Activated CD8-positive, alpha-beta memory T cell treated with anti-CD3 and anti-CD28 coated beads, Interleukin-2, amount 10 ng/mL, durations not matched to agents 7 days and 5 days (primary cell): ENCODE measurements around the gene BAZ2B. TPM values are rescaled to one million over a fixed set of nuclear protein-coding genes. Genes with fewer than 3 reads are reported as not detected.

Experiments
- ATAC-seq: fragments of 150-1000 bp; cut with Tn5 transposase; one replicate; pipeline ENCODE4 v1.10.0; 2021; ENCODE audit warnings: moderate library complexity
- CTCF ChIA-PET: fragments of 350-600 bp; sonication (Branson Sonifier 250); formaldehyde crosslinking; loops from one replicate; lab custom pipeline; 2021; ENCODE audit warnings: antibody characterized with exemption; lab: Charles Lee
- DNase-seq: peaks from one replicate; pipeline ENCODE4 v3.0.0-alpha.2; 2020
- H3K27ac Mint-ChIP-seq: one replicate; pipeline ENCODE4 v1.8.0; 2021; ENCODE audit warnings: mild to moderate bottlenecking, mixed read lengths
- H3K27me3 Mint-ChIP-seq: one replicate; pipeline ENCODE4 v1.8.0; 2021; ENCODE audit warnings: mixed read lengths
- H3K36me3 Mint-ChIP-seq: one replicate; pipeline ENCODE4 v1.8.0; 2021; ENCODE audit warnings: mild to moderate bottlenecking, mixed read lengths
- H3K4me1 Mint-ChIP-seq: one replicate; pipeline ENCODE4 v1.8.0; 2021; ENCODE audit warnings: mixed read lengths
- H3K4me3 Mint-ChIP-seq: one replicate; pipeline ENCODE4 v1.8.0; 2021; ENCODE audit warnings: mild to moderate bottlenecking, moderate library complexity, mixed read lengths
- H3K9me3 Mint-ChIP-seq: one replicate; pipeline ENCODE4 v1.8.0; 2022; ENCODE audit warnings: low read depth, mixed read lengths
- total RNA-seq, 2 experiments: library from RNA; stranded (reverse); gene quantifications; one replicate each; pipeline ENCODE4 v1.2.3, GENCODE V29; 2021

Gene BAZ2B
- total RNA-seq, 2 experiments from 2014 or later = 10.3 to 15.6 TPM

DNA sequence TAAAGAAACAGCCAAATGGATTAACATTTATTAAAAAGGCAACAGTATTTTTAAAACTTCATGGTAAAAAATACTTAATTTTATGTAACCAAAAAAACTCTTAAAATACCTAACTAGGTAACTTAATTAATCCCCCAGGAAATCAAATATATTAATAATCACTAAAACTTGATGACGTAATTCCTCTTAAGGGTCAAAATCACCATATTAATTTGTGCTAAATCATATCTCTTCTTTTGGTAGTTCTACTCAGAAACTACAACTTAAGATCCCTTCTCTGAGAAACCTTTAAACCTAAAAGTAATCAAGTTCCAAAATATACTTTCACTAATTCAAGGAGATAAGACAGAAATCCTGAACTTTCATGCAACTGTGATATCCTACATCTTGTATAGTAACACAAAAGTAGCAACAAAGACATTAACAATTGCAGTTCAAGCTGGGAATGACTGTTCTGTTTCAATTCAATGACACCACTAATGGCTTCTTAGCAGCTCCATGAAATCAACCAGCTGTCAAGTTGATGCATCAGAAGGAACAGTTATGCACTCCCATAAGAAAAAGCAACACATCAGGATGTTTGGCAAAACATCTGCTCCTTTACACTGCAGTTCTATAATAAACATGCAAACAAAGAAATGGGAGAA is 4.0 kb downstream of the BAZ2B start:
- Mint-ChIP-seq H3K27ac (no peak overlapping the region), H3K9me3 (no peaks in the 10 kb centered on the region), H3K27me3 (peaks cover 21% of the 10 kb centered on the region), H3K36me3 (no peaks in the 10 kb centered on the region), H3K4me1 (peaks cover 11% of the 10 kb centered on the region), H3K4me3 (no peak overlapping the region)
- CTCF ChIA-PET = no interaction called here
- no peak for ATAC-seq
- DNase-seq = no peak

GRCh38 chr2:159609811-159610549 is 6.4 kb downstream of the BAZ2B start:
- Mint-ChIP-seq H3K4me1 (peaks cover 5% of the 10 kb centered on the region), H3K9me3 (no peaks in the 10 kb centered on the region), H3K36me3 (no peaks in the 10 kb centered on the region), H3K27ac (no peak overlapping the region), H3K27me3 (peaks cover 6% of the 10 kb centered on the region), H3K4me3 (no peak overlapping the region)
- ATAC-seq (no peak), DNase-seq (no peak)
- CTCF ChIA-PET = interaction anchor here (0.6 kb wide), 1 partner anchor 167 kb away, joined by 3 read pairs; no protein-coding TSS in a partner anchor

DNA sequence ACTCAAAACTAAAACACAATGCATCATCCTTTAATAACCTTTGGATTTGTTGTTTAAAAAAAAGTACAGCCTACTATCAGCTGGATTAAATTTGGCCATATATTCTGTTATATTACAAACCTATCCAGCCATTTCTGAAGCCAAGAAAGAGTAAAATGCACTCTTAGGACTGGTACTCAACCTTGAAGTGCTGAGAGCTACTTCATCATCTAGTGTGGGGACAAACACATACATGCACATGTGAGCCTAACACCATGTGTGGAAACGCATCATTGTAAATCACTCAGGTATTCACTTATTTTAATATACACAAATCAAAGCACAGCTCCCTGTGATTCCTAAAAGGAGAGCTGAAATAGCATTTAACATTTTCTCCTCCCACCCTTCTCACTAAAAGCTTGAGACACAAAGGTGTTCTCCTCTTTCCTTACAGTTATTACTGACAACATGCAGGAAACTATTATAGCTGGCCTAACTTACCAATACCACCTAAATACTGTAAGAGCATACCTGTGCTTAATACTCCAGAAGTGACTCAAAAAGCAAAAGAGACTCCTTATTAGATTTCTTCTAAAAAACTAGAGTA is 7.5 kb downstream of the BAZ2B start:
- Mint-ChIP-seq H3K36me3 (no peaks in the 10 kb centered on the region), H3K9me3 (no peaks in the 10 kb centered on the region), H3K27me3 (no peaks in the 10 kb centered on the region), H3K27ac (no peak overlapping the region), H3K4me1 (no peaks in the 10 kb centered on the region), H3K4me3 (no peak overlapping the region)
- no peak for DNase-seq
- ATAC-seq = no peak
- CTCF ChIA-PET = no interaction called here

GRCh38 chr2:159608108-159608507 is 8.2 kb downstream of the BAZ2B start:
- ATAC-seq = no peak
- H3K4me1 Mint-ChIP-seq = no peaks in the 10 kb centered on the region
- DNase-seq = no peak
- CTCF ChIA-PET = no interaction called here
- no peaks in the 10 kb centered on the region for H3K9me3 Mint-ChIP-seq
- no peak overlapping the region for H3K27ac Mint-ChIP-seq
- no peaks in the 10 kb centered on the region for H3K27me3 Mint-ChIP-seq
- no peak overlapping the region for H3K4me3 Mint-ChIP-seq
- no peaks in the 10 kb centered on the region for H3K36me3 Mint-ChIP-seq

- CTCF ChIA-PET = no interaction called here
- Mint-ChIP-seq H3K27ac (no peak overlapping the region), H3K4me3 (no peak overlapping the region), H3K27me3 (no peaks in the 10 kb centered on the region), H3K4me1 (no peaks in the 10 kb centered on the region), H3K9me3 (no peaks in the 10 kb centered on the region), H3K36me3 (no peaks in the 10 kb centered on the region)
- DNase-seq (no peak), ATAC-seq (no peak)
These were observed 10.1 kb downstream of the BAZ2B start for GRCh38 chr2:159606287-159606686.

DNA sequence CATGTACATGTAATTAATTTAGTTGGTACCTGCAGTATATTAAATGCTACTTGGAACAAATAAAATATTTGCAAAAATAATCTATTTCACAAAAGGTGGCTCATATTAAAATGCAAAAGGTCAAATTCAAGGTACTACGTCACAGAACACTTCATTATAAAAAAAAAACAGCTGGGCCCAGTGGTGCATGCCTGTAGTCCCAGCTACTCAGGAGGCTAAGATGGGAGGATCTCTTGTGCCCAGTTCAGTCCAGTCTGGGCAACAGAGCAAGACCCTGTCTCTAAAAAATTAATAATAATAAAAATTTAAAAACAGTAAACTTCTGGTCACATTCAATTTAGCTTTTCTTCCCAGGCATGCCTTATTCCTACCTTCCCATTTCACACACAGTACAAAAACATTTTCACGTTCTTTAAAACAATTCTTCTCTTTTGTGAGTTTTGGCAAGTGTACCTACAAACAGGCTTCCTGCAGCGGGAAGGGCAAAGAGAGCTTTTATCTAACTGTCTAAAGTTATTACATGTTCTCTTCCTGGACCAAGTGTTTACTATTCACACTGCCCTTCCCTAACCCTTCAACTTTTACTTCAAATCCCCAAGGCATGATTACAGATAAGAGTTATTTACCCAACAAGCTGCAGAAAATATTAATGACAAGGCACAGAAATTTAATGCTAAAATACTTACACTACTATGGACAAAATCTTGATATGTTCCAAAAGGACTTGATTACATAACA is 10.7 kb downstream of the BAZ2B start:
- ATAC-seq = no peak
- no peaks in the 10 kb centered on the region for H3K27me3 Mint-ChIP-seq
- no peaks in the 10 kb centered on the region for H3K36me3 Mint-ChIP-seq
- H3K27ac Mint-ChIP-seq = no peak overlapping the region
- H3K4me1 Mint-ChIP-seq = no peaks in the 10 kb centered on the region
- no peak overlapping the region for H3K4me3 Mint-ChIP-seq
- CTCF ChIA-PET = no interaction called here
- DNase-seq = no peak
- no peaks in the 10 kb centered on the region for H3K9me3 Mint-ChIP-seq

GRCh38 chr2:159604159-159604558 is 12.2 kb downstream of the BAZ2B start:
- ATAC-seq (no peak), DNase-seq (no peak)
- H3K27me3 Mint-ChIP-seq = no peaks in the 10 kb centered on the region
- H3K9me3 Mint-ChIP-seq = no peaks in the 10 kb centered on the region
- no peaks in the 10 kb centered on the region for H3K36me3 Mint-ChIP-seq
- H3K27ac Mint-ChIP-seq = no peak overlapping the region
- no peaks in the 10 kb centered on the region for H3K4me1 Mint-ChIP-seq
- CTCF ChIA-PET = no interaction called here
- H3K4me3 Mint-ChIP-seq = no peak overlapping the region

DNA sequence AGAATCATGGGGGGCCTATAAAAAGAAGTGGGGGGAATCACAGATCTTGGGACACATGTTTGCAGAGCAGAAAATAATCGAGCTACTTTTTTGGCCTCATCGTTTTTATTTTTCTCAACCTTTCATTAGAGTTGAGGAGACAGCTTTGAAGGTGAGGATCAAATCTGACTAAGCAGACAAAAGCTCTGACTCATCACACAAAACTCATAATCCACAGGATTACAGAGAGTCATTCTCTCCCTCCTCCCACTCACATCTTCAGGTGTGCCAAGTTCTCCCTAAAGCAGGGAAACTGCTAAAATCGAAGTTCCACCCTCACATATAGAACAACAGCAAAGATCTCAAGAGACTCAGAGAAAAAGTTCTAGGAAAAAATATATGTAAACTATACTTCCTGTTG is 15.6 kb downstream of the BAZ2B start:
- H3K27ac Mint-ChIP-seq = no peak overlapping the region
- CTCF ChIA-PET = no interaction called here
- ATAC-seq = no peak

DNA sequence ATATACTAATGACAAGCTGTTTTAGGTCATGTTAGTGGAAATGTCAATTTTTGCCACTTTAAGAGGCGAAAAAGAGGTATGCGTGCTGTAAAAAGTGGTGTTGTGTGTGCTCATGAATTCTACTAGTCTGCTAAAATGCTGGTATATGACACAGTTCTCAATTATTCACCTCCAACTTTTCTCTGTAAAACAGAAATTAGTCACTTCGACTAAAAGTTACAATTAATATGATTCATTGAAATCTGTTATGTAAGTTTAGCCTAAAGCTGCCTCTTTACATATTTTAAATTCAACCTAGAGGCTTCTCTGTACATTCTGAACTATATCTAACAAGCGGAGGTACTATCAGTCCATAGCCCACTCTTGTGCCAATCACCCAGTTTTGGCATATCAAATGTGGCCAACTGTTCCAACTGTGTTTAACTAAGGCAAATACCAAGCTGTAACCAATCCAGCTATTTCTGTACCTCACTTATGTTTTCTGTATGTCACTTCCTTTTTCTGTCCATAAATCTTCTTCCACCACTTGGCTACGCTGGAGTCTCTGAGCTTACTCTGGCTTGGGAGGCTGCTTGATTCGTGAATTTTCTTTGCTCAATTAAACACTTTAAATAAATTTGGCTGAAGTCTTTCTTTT is 20.8 kb downstream of the BAZ2B start:
- H3K27ac Mint-ChIP-seq = no peak overlapping the region
- no peak for ATAC-seq
- no peak for DNase-seq
- CTCF ChIA-PET = no interaction called here
- no peaks in the 10 kb centered on the region for H3K27me3 Mint-ChIP-seq
- no peaks in the 10 kb centered on the region for H3K36me3 Mint-ChIP-seq
- no peaks in the 10 kb centered on the region for H3K4me1 Mint-ChIP-seq
- no peak overlapping the region for H3K4me3 Mint-ChIP-seq
- H3K9me3 Mint-ChIP-seq = no peaks in the 10 kb centered on the region

More for the DNA sequence above, 15.6 kb downstream of the BAZ2B start:
- no peak overlapping the region for H3K4me3 Mint-ChIP-seq
- no peaks in the 10 kb centered on the region for H3K9me3 Mint-ChIP-seq
- no peak for DNase-seq
- H3K4me1 Mint-ChIP-seq = no peaks in the 10 kb centered on the region
- H3K36me3 Mint-ChIP-seq = no peaks in the 10 kb centered on the region
- no peaks in the 10 kb centered on the region for H3K27me3 Mint-ChIP-seq

DNA sequence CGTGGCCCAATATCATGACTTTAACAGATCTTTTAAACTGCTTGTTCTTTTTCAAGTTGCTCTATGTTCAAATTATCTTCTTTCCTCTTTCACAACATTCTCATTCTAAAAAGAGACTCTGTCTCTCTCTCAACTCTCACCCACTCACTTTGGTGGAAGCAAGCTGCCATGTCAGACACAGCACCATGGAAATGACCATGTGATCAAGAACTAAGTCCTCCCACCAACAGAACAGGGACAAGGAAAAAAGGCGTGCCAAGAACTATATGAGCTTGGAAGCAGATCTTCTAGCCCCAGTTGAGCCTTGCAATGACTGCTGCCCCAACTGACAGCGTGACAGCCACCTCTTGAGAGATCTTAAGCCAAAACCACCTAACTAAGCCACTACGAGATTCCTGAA is 23.9 kb downstream of the BAZ2B start:
- Mint-ChIP-seq H3K27ac (no peak overlapping the region), H3K4me3 (no peak overlapping the region), H3K27me3 (no peaks in the 10 kb centered on the region), H3K36me3 (no peaks in the 10 kb centered on the region), H3K4me1 (no peaks in the 10 kb centered on the region), H3K9me3 (no peaks in the 10 kb centered on the region)
- DNase-seq (no peak), ATAC-seq (no peak)
- CTCF ChIA-PET = no interaction called here

DNA sequence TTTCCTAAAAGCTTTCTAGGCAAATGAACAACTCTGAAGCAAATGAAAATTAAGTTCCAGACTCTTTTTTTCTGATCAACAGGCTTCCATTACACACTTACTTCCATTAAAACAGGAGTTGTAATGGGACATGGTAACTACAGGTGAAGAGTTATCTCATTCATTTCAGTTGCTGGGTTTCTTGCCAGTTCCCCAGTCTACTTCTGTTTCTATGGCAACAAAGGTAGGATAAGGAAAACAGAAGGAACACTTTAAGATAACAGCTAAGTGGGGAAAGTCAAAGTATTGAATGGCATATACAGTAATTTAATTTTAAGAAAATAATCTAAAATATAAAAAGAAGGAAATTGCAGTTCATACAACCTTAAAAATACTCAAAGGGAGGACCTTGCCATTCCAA is 25.1 kb downstream of the BAZ2B start:
- no peaks in the 10 kb centered on the region for H3K9me3 Mint-ChIP-seq
- no peaks in the 10 kb centered on the region for H3K36me3 Mint-ChIP-seq
- H3K27me3 Mint-ChIP-seq = no peaks in the 10 kb centered on the region
- no peak for DNase-seq
- CTCF ChIA-PET = no interaction called here
- H3K4me3 Mint-ChIP-seq = no peak overlapping the region
- H3K27ac Mint-ChIP-seq = no peak overlapping the region
- H3K4me1 Mint-ChIP-seq = no peaks in the 10 kb centered on the region
- no peak for ATAC-seq

DNA sequence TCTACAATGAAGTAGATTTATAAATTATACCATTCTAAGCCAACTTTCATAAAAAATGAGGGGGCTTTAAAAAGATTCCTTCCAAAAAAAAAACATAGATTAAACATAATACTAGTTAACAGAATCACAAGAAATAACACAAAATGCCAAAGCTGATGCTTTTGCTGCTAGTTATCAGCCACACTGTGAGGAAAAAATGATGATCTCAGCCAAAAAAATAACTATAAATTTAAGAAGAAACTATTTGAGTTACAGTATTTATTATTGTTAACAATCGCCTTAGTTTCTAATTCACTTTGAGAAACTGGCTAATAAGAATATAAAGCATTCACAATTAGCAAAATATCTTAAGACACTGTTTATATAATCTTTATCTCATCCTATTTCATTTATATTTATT is 27.1 kb downstream of the BAZ2B start:
- ATAC-seq (no peak), DNase-seq (no peak)
- Mint-ChIP-seq H3K27me3 (no peaks in the 10 kb centered on the region), H3K4me3 (no peak overlapping the region), H3K9me3 (no peaks in the 10 kb centered on the region), H3K4me1 (no peaks in the 10 kb centered on the region), H3K27ac (no peak overlapping the region), H3K36me3 (no peaks in the 10 kb centered on the region)
- CTCF ChIA-PET = no interaction called here

DNA sequence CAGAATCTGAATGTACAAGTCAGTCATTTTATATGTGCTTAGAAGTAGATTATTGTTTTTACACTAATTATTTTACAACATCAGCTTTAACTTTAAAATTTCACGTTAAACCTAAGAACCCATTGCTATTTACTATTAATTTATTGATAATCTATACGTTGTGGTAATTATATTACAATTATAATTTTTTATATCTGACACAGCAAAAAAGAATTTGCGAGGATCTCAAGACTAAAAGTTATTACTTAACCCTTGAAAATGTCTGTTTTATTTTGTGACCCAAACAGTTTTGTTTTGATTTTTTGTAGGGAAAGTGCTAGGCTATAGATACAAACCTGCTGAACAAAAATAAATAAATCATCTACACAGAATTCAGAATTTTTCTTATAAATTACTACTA is 30.3 kb downstream of the BAZ2B start:
- Mint-ChIP-seq H3K4me3 (no peak overlapping the region), H3K9me3 (no peaks in the 10 kb centered on the region), H3K27ac (no peak overlapping the region), H3K36me3 (no peaks in the 10 kb centered on the region), H3K27me3 (no peaks in the 10 kb centered on the region), H3K4me1 (no peaks in the 10 kb centered on the region)
- ATAC-seq (no peak), DNase-seq (no peak)
- CTCF ChIA-PET = no interaction called here
